Omental fat pad (tissue), 4 donors: ENCODE results near the gene LILRA6. TPM values are rescaled to one million over a fixed set of nuclear protein-coding genes. Genes with fewer than 3 reads are reported as not detected.

Experiments
- ATAC-seq: fragments of 150-250 bp; one replicate; pipeline ENCODE4 v1.9.1; 2016; ENCODE audit warnings: mild to moderate bottlenecking, moderate library complexity; ENCODE audit not compliant: low FRiP score
- DNase-seq: peaks from one replicate; pipeline ENCODE4 v3.0.0-alpha.2; 2019; ENCODE audit warnings: low spot score
- CTCF ChIP-seq, 3 donors: fragments of 450-650 bp; IDR thresholded peaks; one replicate each; pipeline ENCODE4 v1.5.1; 2016 to 2017; ENCODE audit warnings: antibody characterized with exemption in 3 of 3, mild to moderate bottlenecking in 3 of 3, moderate library complexity in 2 of 3
- total RNA-seq, 4 donors: library from RNA; depleted of rRNA; stranded (reverse); fragments of >200 nt; gene quantifications; one replicate each; pipeline ENCODE4 v1.1.0, GENCODE V29; 2016

Gene LILRA6
- total RNA-seq, 4 donors from 2014 or later: 2.1 to 13.6 (median 7.3) TPM

- TF ChIP-seq CTCF (IDR thresholded peaks at IDR 0.05): no peak
- ATAC-seq (no peak), DNase-seq (no peak)
Measured at GRCh38 chr19:54255105-54255775, 12.7 kb upstream of the LILRA6 start.

- no peak for DNase-seq
- no peak for TF ChIP-seq CTCF (IDR thresholded peaks at IDR 0.05)
- no peak for ATAC-seq
Measured at GRCh38 chr19:54254195-54254906, 11.8 kb upstream of the LILRA6 start.

- no peak for TF ChIP-seq CTCF (IDR thresholded peaks at IDR 0.05)
- ATAC-seq (no peak), DNase-seq (no peak)
Measured at GRCh38 chr19:54253331-54254194, 11.0 kb upstream of the LILRA6 start.

- ATAC-seq: no peak
- TF ChIP-seq CTCF (IDR thresholded peaks at IDR 0.05): no peak
- no peak for DNase-seq
Measured at GRCh38 chr19:54252845-54253244, 10.3 kb upstream of the LILRA6 start.

GRCh38 chr19:54252243-54252642, 9.7 kb upstream of the LILRA6 start:
- no peak for TF ChIP-seq CTCF (IDR thresholded peaks at IDR 0.05)
- ATAC-seq: no peak
- DNase-seq: no peak

GRCh38 chr19:54248016-54248601, 5.5 kb upstream of the LILRA6 start:
- ATAC-seq: peak; percentile 29
- TF ChIP-seq CTCF (IDR thresholded peaks at IDR 0.05): no peak
- no peak for DNase-seq
